Fibroblast of lung (primary cell): ENCODE results near the gene MUC4. TPM values are rescaled to one million over a fixed set of nuclear protein-coding genes. Genes with fewer than 3 reads are reported as not detected.

Experiments
- DNase-seq, 2 donors: peaks; one replicate each; pipeline versions ENCODE4 v3.0.0 to v3.0.0-alpha.2; 2010; ENCODE audit warnings: low read depth in 2 of 2
- H2AFZ ChIP-seq: 2 replicates; pipeline ENCODE4 v1.5.1; 2012; ENCODE audit warnings: low read length, control low read depth, inconsistent platforms
- H3K27ac ChIP-seq: 2 replicates; pipeline ENCODE4 v1.5.1; 2011; ENCODE audit warnings: low read length, control low read depth; ENCODE audit not compliant: insufficient read depth
- H3K27me3 ChIP-seq: 2 replicates; pipeline ENCODE4 v1.5.1; 2011; ENCODE audit warnings: mild to moderate bottlenecking, low read length; ENCODE audit not compliant: control insufficient read depth, insufficient read depth
- H3K36me3 ChIP-seq: 2 replicates; pipeline ENCODE4 v1.5.1; 2011; ENCODE audit warnings: low read length; ENCODE audit not compliant: control insufficient read depth, insufficient read depth
- H3K4me1 ChIP-seq: 2 replicates; pipeline ENCODE4 v1.5.1; 2011; ENCODE audit warnings: low read length; ENCODE audit not compliant: control insufficient read depth, insufficient read depth; ENCODE audit errors: extremely low read depth
- H3K4me2 ChIP-seq: 2 replicates; pipeline ENCODE4 v1.5.1; 2011; ENCODE audit warnings: low read length, control low read depth; ENCODE audit not compliant: insufficient read depth; ENCODE audit errors: extremely low read depth
- H3K4me3 ChIP-seq, 4 experiments: fragments of 200-600 bp in 1 of 4; sonication (generic) in 1 of 4; replicated peaks in 1 of 4; 2 replicates each; pipeline ENCODE4 v1.5.1; 2011 to 2016; ENCODE audit warnings: low read length in 4 of 4, low read depth in 3 of 4, mild to moderate bottlenecking in 3 of 4, control low read depth in 2 of 4, inconsistent platforms in 1 of 4, mixed read lengths in 1 of 4; ENCODE audit not compliant: insufficient read depth in 1 of 4; ENCODE audit errors: control extremely low read depth in 1 of 4
- H3K79me2 ChIP-seq: 2 replicates; pipeline ENCODE4 v1.5.1; 2012; ENCODE audit warnings: mild to moderate bottlenecking, low read length, inconsistent platforms; ENCODE audit not compliant: control insufficient read depth, insufficient read depth
- H3K9ac ChIP-seq: 2 replicates; pipeline ENCODE4 v1.5.1; 2011; ENCODE audit warnings: mild to moderate bottlenecking, low read length, control low read depth; ENCODE audit not compliant: insufficient read depth
- H3K9me3 ChIP-seq: 2 replicates; pipeline ENCODE4 v1.5.1; 2012; ENCODE audit warnings: low read depth, low read length; ENCODE audit not compliant: control insufficient read depth, insufficient read depth
- H4K20me1 ChIP-seq: 2 replicates; pipeline ENCODE4 v1.5.1; 2011; ENCODE audit warnings: low read length; ENCODE audit not compliant: control insufficient read depth, insufficient read depth; ENCODE audit errors: extremely low read depth
- CTCF ChIP-seq, 2 donors: IDR thresholded peaks in 1 of 2; conservative IDR thresholded peaks in 1 of 2; 1 replicate in 1 of 2; 2 replicates in 1 of 2; pipeline ENCODE4 v1.5.1; 2011 to 2012; ENCODE audit warnings: low read length in 2 of 2, control low read depth in 1 of 2, inconsistent platforms in 1 of 2, low read depth in 1 of 2, mild to moderate bottlenecking in 1 of 2
- EZH2 ChIP-seq: IDR thresholded peaks from 2 replicates; pipeline ENCODE4 v1.5.1; 2012; ENCODE audit warnings: low read length, control low read depth, mild to moderate bottlenecking; ENCODE audit errors: missing control alignments
- polyA plus RNA-seq, 2 donors: library from polyadenylated mRNA; depleted of rRNA in 1 of 2; stranded (reverse) in 1 of 2; unstranded in 1 of 2; fragments of >200 nt; gene quantifications; 2 replicates each; pipeline ENCODE4 v1.2.1, GENCODE V29; 2011 to 2012; ENCODE audit warnings: missing spikeins in 1 of 2
- total RNA-seq: library from RNA; depleted of rRNA; stranded (reverse); fragments of >200 nt; gene quantifications from 2 replicates; pipeline ENCODE4 v1.2.1, GENCODE V29; 2014

MUC4 gene
- total and polyA plus RNA-seq, 2 donors (not counting 1 experiment from before 2014, with no cell fraction given) = not detected

GRCh38 chr3:195754906-195755305 is 56.8 kb downstream of the MUC4 start:
- H3K79me2 ChIP-seq = no peaks in the 10 kb centered on the region
- H3K4me3 ChIP-seq = no peak overlapping the region
- DNase-seq = no peak
- no peaks in the 10 kb centered on the region for H3K9me3 ChIP-seq
- no peaks in the 10 kb centered on the region for H3K36me3 ChIP-seq
- H3K4me1 ChIP-seq = no peaks in the 10 kb centered on the region
- H3K27me3 ChIP-seq = peaks cover 12% of the 10 kb centered on the region
- no peak for TF ChIP-seq CTCF (conservative IDR thresholded peaks at IDR 0.05 in 1 of 2, IDR thresholded peaks at IDR 0.05 in 1 of 2; ENCODE audit: low read depth in 1 of 2, low read length in 2 of 2)
- no peak for TF ChIP-seq EZH2
- no peaks in the 10 kb centered on the region for H4K20me1 ChIP-seq
- H3K4me2 ChIP-seq = no peak overlapping the region
- H2AFZ ChIP-seq = no peak overlapping the region
- no peak overlapping the region for H3K27ac ChIP-seq
- no peak overlapping the region for H3K9ac ChIP-seq

GRCh38 chr3:195754141-195754540 is 57.6 kb downstream of the MUC4 start:
- Histone ChIP-seq H2AFZ (no peak overlapping the region), H3K27me3 (peaks cover 12% of the 10 kb centered on the region), H3K9ac (no peak overlapping the region), H3K27ac (no peak overlapping the region), H3K4me2 (no peak overlapping the region), H3K36me3 (no peaks in the 10 kb centered on the region), H4K20me1 (no peaks in the 10 kb centered on the region), H3K4me3 (no peak overlapping the region), H3K9me3 (no peaks in the 10 kb centered on the region), H3K79me2 (no peaks in the 10 kb centered on the region), H3K4me1 (no peaks in the 10 kb centered on the region)
- TF ChIP-seq CTCF (conservative IDR thresholded peaks at IDR 0.05 in 1 of 2, IDR thresholded peaks at IDR 0.05 in 1 of 2; ENCODE audit: low read depth in 1 of 2, low read length in 2 of 2) (no peak), EZH2 (no peak)
- DNase-seq = no peak

- Histone ChIP-seq H3K4me2 (no peak overlapping the region), H3K27me3 (peaks cover 16% of the 10 kb centered on the region), H2AFZ (no peak overlapping the region), H3K9me3 (no peaks in the 10 kb centered on the region), H3K79me2 (no peaks in the 10 kb centered on the region), H3K36me3 (no peaks in the 10 kb centered on the region), H4K20me1 (no peaks in the 10 kb centered on the region), H3K27ac (no peak overlapping the region), H3K4me3 (no peak overlapping the region), H3K9ac (no peak overlapping the region), H3K4me1 (no peaks in the 10 kb centered on the region)
- TF ChIP-seq CTCF (conservative IDR thresholded peaks at IDR 0.05 in 1 of 2, IDR thresholded peaks at IDR 0.05 in 1 of 2; ENCODE audit: low read depth in 1 of 2, low read length in 2 of 2) (no peak), EZH2 (no peak)
- DNase-seq = no peak
These were observed 58.1 kb downstream of the MUC4 start for GRCh38 chr3:195753581-195753980.
